AG08395 (cell line): Measurements from ENCODE around the gene TSPAN12.

Source experiments
- DNase-seq: peaks from one replicate; pipeline ENCODE4 v3.0.0; 2012; ENCODE audit warnings: mixed read lengths, low spot score

Gene TSPAN12

GRCh38 chr7:120742372-120742771 is 115.6 kb downstream of the TSPAN12 start:
- no peak for DNase-seq

GRCh38 chr7:120741371-120742042 is 116.4 kb downstream of the TSPAN12 start:
- no peak for DNase-seq

DNA sequence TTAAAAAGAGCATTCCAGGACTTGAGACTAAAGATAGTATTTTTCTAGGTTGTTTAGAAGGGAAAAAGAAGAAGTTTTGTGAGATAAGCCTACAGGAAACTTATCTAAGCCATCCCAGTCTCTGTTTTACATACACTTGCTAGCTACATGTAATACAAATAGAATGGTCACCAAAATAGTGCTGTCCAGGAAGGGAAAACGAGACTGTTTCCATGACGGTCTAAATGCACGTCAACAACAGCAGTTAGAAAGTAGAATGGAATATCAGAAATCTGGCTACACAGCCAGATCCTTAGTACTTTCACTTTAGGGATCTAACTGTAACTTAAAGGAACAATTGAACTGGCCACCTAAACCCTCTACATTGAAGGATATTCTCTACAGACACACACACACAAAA is 117.6 kb downstream of the TSPAN12 start:
- DNase-seq, result no peak

GRCh38 chr7:120738816-120739215 is 119.1 kb downstream of the TSPAN12 start:
- no peak for DNase-seq
